ENCODE data around the gene GATA3.
"Not testable (repeated sequence)": the region's sequence is repeated elsewhere in the genome, so short reads cannot be mapped to it uniquely, and the experiment has no call there.

GATA3 gene

DNA sequence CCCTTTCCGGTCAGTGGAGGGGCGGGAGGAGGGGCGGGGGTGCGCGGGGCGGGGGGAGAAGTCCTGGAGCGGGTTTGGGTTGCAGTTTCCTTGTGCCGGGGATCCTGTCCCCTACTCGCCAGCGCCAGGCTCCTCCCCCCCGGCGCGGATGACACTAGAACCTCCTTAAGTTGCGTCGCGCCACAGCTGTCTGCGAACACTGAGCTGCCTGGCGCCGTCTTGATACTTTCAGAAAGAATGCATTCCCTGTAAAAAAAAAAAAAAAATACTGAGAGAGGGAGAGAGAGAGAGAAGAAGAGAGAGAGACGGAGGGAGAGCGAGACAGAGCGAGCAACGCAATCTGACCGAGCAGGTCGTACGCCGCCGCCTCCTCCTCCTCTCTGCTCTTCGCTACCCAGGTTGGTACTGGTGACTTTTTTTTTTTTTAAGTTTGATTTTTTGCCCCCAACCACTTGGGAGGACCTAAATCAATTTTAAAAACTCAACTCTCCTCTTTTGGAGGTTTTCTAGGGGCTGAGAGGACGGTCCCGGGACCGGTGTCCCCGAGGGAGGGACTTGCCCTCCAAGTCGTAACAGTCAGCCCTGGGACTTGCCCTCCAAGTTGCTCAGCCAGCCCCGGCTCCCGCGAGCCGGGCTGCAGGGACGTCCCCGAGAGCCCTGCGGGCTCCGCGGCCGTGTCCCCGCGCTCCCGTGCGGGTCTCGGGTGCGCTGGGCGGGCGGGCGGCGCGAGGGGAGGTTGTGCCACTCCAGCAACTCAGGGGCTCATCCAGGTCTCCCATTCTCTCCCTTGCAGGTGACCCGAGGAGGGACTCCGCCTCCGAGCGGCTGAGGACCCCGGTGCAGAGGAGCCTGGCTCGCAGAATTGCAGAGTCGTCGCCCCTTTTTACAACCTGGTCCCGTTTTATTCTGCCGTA lies at the start of gene GATA3:
Gene GATA3, plus strand, starts transcription at position 195 of the 914 bp plus-strand sequence. CDS start 968 bp downstream, outside the sequence.
- no peak for DNase-seq

DNA sequence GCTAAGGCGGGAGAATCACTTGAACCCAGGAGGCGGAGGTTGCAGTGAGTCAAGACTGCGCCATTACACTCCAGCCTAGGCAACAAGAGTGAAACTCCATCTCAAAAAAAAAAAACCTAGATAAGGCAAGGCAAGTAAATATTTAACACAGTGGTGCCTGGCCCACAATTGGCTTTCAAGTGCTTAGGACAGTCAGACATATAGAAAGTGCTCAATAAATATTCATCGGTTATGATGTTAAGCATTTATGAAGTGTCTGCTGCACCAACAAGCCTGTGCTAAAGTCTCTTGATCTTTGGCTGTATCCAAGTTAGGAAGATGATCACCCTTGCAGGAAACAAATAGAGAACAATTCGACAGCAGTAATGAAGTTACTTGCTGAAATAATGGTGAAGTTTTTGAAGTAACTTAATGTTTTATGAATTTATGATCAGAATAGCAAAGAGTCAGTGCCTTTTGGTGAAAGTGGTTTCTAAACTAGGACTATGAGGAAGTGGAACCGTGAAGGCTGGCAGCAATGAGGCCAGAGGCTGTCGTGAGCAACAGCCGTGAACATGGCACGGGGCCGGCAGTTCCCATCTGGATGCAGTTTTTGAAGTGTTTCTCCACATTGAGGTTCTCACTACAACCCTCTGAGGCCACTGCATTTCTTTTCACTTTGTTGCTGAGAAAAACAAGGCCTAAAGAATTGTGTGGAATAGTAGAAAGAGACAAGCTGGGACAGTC lies 48.1 kb upstream of the GATA3 start:
- DNase-seq = no peak

DNA sequence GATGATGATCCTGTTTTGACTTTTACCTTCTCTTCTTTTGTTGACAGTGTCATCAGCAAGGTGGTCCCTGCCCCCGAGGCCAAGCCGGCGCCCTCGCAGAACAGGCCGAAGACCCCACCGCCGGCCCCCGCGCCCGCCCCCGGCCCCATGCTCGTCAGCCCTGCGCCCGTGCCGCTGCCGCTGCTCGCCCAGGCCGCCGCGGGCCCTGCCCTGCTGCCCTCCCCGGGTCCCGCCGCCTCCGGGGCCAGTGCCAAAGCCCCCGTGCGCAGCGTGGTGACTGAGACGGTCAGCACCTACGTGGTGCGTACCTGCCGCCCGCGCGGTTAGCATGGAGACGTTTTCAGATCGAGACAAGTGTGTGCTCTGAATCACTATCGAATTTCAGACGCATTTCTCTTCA lies 45.5 kb upstream of the GATA3 start:
- no peak for DNase-seq

DNA sequence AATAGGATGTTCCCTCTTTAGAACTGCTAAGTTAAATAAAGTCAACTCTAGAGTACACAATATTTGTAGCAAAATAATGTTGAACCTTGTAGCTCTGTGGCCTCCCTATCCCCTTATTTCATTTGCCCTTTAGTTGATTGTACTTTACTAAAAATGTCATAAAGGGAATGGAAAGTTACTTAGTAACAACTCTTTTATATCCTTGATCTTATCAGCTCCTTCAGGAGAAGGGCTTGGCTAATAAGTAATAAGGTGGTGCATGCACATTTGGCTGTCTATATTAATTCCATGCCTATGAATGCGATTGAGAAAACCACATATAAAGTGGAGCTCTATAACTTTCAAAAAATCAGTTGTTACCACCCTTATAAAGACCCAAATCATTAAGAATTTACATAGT lies 41.5 kb upstream of the GATA3 start:
- DNase-seq = no peak

DNA sequence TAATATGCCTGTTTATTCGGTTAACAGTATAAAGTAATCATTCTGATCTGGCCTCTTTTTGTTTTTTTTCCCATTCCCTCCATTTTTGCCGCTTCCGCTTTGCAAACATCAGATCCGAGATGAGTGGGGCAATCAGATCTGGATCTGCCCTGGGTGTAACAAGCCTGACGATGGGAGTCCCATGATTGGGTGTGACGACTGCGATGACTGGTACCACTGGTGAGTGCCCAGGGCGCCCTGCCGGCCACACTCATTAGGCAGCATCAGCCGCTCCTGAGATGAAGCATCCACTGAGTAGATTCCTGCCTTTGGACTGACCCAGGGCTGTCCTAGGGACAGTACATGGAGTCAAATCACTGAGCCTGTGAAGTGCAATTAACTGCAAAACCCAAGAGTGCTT lies 40.9 kb upstream of the GATA3 start:
- no peak for DNase-seq

DNA sequence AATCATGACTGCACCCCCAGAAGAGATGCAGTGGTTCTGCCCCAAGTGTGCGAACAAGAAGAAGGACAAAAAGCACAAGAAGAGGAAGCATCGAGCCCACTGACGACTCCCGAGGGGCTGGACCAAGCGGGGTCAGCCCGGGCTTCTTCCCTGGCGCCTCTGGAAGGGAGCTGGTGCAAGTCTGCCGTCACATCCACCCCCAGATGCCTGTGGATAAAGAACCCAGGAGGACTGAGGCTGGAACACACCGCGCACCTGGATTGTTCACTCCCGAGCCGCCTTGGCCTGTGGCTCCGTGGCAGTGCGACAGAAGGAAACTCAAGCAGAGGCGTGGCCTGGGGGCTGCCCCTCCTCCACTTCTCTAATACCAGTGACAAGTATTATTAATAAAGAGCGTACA lies 39.8 kb upstream of the GATA3 start:
- no peak for DNase-seq

DNA sequence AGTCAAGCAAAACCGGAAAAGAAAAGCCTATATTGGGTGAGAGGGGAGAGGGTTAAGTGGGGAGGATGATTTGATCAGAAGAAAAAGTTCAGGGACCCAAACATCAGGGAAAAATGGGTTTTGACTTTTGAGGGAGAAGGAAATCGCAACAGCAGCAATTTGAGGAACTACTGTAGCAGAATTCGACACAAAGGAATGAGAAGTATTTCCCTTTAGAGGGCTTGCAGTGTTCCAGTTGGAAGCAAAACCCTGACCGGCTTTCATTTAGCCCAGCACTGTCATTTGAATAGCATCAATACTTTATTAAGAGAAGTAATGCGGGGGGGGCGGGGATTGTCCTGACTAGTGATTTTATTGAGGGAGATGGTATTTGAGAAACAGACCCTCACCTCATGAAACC lies 37.2 kb upstream of the GATA3 start:
- no peak for DNase-seq

DNA sequence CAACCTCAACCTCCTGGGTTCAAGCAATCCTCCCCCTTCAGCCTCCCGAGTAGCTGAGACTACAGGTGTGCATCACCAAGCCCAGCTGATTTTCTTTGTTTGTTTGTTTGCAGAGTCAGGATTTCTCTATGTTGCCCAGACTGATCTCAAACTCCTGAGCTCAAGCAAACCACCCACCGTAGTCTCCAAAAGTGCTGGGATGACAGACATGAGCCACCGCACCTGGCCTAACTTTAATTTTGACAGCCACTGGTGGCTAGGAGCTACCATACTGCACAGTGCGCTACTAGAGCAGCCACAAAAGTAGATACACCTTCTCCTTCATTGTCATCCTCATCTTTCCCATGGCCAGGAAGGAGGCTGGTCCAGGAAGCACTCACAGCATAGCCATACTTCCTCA lies 31.2 kb upstream of the GATA3 start:
- DNase-seq = no peak

DNA sequence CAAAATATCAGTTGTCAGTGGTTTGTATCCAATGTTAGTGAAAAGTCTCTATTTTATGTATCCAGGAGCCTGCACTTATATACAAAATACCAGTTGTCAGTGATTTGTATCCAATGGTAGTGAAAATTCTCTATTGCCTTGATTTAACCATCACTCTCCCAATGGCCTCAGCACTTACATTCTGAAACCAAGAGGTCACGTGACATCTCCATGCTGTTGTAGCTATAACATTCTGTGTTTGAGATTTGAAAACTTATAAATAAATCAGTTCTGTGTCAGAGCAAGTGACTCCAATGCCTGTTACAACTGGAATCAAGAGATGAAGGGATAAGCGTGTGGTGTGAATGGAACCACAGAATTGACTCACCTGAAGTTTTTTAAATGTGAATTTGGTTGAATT lies 30.6 kb upstream of the GATA3 start:
- DNase-seq = no peak

DNA sequence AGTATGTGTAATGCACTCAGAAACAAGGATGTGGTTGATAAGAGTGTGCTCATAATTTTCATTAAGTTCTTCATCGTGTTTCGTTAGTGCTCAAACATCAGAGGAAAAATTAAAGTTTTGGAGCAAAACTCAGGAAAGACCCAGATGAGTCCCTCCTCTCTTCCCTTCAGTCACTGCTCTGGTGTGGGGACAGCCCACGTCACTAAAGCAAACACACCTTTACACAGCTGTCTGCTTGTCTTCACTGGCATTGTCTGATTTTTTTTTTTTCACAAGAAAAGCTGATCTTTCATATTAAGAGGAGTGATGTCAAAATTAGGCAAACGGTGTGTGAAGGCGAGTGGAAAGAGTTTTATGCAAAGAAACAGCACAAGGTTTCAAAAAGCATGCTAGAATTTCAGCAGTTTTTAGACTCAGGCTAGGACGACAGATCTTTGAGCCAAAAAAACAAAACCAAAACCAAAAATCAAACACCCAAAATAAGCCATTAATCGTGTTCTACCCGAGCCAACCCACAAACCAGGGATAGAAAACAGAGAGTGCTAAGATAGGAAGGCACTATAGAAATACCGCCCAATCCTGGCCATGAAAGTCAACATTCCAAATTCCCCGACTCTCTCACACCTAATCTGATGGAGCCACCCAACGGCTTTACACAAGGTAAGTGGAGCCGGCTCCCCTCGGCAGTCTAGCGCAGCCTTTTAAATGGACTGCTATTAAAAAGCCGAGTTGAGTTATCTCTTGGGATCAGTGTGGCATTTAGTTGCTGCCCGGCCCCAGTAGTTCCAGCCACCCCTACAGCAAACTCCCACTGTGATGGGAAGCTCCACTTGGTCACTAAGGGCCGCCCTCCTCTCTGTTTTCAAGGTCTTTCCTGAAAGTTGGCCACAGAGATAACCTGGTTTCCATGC lies 27.9 kb upstream of the GATA3 start:
- DNase-seq = no peak

DNA sequence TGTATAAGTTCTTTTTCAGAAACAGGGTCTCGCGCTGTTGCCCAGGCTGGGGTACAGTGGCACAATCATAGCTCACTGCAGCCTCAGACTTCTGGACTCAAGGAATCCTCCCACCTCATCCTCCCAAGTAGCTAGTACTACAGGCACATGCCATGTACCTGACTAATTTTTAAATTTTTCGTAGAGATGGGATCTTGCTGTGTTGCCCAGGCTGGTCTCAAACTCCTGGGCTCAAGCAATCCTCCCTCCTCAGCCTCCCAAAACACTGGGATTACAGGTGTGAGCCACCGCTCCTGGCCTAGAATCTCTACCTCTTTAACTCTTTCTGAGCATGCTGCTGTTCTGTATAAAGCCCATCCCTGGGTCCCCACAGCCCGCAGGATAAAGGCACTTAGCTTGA lies 23.3 kb upstream of the GATA3 start:
- not testable (repeated sequence) for DNase-seq

DNA sequence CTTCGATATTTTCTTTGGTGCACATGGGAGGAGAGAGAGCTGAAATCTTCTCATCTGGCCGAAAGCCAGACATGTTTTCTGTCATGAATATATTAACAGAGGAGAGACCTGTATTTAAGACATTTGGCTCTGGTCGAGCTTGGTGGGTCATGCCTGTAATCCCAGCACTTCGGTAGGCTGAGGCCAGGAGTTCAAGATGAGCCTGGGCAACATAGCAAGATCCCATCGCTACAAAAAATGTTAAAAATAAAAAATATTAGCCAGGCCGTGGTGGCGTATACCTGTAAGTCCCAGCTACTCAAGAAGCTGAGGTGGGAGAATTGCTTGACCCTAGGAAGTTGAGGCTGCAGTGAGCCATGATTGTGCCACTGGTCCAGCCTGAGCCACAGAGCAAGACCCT lies 21.9 kb upstream of the GATA3 start:
- no peak for DNase-seq

DNA sequence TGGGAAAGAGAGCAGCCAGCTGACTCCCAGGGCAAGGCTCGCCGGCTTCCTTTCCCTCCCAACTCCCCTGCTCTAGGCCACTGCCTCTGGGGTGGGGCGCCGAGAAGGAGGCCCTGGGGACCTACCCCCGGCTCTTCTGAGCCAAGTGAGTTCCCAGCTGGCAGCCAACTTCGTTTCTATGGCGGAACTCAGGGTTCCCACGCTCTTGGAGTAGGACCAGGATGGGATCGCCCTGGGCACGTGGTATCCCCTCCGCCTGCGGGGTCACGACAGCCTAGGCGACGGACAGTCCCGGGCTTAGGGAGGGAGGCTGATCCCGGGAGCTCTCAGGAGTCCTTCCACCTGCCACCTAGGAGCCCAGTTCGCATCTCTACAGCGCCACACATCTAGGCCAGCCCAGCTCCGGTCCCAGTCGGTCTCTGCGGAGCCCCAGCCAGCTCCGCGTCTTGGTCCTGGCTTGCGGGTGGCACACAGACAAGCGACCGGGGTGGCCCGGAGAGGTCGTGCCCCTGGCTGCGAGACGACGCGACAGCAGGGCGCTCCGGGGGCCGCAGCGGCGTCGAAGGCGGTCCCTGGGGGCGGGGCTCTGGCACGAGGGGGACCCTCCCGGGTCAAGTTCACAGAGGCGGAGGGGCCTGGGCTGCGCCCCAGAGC lies 20.5 kb upstream of the GATA3 start:
- DNase-seq = no peak

DNA sequence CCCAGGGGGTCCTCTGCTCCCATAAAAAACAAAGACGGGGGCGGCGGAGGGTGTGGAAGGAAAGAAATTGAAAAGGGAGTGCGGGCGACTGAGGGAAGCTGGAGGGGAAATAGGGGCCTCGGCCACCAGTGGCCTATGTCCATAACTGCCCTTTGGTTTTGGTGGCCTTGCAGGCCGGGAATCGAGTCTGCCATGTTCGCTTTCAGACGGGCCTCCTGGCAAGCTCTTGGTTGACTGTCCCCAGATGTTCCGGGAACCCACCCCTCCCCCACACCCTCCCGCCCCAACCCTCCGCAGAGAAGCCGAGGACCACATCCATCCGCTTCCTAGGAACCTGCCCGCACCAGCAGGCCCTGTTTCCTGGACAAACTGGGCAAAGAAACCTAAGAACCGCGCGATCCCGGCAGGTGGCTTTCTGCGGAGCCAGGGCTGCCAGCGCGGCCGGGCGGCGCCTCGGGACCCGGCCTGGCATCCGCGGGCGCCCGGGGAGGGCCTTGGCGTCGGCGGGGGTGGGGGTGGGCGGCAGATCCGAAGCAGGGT lies 20.0 kb upstream of the GATA3 start:
- no peak for DNase-seq

DNA sequence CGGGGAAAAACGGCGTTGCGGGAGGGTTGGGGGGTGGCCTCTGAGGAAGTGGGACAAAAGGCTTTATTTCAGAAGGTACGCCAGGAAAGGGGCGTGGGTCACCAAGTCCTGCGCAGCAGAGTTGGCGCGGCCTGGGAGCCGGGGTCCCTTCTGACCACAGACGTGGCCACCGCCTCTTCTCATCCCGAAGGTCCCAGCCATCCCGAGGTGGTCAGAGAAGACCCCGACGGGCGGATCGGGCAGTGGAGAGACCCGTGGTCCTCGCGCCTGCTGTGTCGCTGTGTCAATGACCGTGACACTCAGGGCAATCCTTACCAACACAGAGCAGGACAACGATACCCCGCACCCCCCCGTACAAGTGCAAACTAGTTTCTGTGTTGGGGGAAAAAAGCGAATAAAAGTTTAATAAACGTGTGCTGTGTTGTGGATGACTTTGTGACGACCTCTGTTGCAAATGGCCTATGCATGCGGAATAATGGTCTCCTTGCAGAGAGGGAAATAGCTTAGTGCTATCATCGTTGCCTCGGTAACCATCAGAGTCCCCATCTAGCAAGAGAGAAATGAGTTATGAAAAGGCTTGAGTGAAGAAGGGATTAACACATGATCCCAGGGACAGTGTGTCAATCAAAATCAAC lies 19.4 kb upstream of the GATA3 start:
- no peak for DNase-seq

DNA sequence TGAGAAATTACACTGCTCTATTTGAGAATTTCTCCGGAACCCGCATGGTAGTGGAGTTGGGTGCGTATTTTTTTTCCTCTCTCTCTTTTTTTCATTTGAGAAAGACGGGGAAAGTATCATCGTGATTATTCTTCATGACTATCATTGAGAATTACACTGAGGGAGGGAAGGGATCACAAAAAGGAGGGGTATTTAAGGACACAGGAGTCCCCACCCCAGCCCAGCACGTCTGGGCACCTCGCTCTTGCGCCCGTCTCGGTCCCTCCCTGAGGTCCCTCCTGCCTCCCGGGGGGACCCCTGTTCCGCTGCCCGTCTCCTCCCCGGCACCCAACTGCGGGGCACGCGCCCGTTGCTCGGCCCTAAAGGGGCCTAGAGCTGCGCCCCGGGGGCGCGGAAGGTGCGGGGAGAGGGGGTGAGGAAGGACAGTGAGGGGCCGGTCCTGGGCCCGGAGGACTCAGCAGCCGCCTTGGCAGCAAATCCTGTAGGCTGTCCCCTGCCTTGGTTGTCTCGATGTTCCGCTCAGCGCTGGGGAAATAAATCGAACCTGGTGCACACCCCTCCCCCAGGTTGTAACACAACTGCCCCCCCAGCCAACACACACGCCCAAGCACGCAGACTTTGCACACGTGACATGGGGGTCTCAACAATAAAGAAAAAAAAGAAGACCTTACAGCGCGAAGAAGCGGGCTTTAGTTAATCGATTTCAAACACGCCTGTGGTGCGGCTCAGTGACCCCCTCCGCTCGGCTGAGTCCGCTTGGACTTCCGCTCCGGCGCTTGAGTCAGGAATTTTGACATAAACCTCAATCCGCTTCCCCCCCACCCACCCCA lies 18.6 kb upstream of the GATA3 start:
- DNase-seq = no peak

DNA sequence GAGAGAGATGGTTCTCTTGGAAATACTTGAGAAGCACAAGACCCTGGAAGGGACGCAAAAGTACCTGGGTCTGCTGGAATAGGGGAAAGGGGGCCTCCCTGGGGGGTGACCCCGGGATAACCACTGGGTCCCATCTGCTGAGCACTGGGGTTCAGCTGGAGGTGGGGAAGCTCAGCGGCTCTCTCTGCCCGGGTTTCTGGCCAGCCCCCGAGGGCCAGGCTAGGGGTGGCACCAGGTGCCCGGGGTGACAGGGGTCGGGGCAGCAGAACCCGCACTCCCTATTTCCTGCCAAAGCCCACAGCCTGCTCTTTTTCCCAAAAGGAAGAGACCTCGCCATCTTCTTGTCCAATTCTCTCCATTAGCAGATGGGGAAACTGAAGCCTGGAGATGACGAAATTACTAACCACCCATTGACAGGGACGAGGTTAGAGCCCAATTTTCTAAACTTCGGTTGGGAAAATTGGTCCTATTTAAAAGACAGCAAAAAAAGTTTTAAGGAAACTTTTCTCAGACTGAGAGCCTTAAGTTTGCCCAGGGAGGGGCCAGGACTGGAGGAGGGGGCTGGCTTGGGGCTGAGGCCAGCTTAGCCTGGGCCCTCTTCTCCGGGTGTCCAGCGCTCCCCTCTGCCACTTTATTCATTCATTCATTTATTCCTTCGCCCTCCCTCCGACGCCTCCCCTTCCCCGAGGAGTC lies 17.8 kb upstream of the GATA3 start:
- no peak for DNase-seq

DNA sequence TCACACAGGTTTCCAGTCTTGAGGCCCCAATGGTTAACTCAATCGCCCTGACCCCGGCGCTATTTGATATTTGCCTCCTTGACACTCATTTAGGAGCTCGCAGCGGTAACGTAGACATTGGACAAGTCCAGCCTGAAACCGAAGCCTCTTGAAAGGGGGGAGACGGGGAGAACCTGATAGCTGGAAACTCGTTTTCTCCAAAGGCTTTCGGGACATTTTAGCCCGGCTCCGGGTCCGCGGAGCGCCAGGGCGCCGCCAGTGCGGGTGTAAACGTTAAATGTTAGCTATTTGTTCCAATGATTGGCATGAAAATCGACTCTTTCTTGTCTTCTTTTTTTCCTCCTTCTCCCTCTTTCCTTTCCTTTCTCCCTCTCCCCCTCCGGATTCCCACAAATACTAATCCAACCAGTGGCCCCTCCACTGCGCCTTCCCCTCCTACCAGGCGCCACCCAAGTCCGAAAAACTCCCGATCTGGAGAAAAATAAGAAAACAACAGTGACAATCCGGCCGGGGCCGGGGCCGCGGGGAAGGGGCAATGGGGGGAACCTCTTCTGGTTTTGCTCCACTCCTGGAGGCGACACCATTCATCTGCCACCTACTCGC lies 17.2 kb upstream of the GATA3 start:
- no peak for DNase-seq
